CD14-positive monocyte (primary cell): ENCODE data around the gene RABGAP1. TPM values are rescaled to one million over a fixed set of nuclear protein-coding genes. Genes with fewer than 3 reads are reported as not detected.

ENCODE experiments used
- DNase-seq, 3 donors: peaks; one replicate each; pipeline ENCODE4 v3.0.0-alpha.2; 2011 to 2022
- H2AFZ ChIP-seq: 2 replicates; pipeline ENCODE4 v1.6.0; 2012; ENCODE audit warnings: mild to moderate bottlenecking, low read depth, low read length, inconsistent platforms; ENCODE audit not compliant: insufficient read depth, poor library complexity, severe bottlenecking
- H3K27ac ChIP-seq, 2 donors: 1 replicate in 1 of 2; 2 replicates in 1 of 2; pipeline ENCODE4 v1.5.1; 2012 to 2013; ENCODE audit warnings: low read length in 2 of 2, control low read depth in 1 of 2, inconsistent platforms in 1 of 2, low read depth in 1 of 2, mild to moderate bottlenecking in 1 of 2
- H3K27me3 ChIP-seq, 2 donors: one replicate each; pipeline versions ENCODE4 v1.6.0 to v1.6.1; 2011 to 2013; ENCODE audit warnings: low read length in 2 of 2; ENCODE audit not compliant: control insufficient read depth in 2 of 2, insufficient read depth in 2 of 2
- H3K36me3 ChIP-seq, 2 donors: replicated peaks in 1 of 2; 1 replicate in 1 of 2; 2 replicates in 1 of 2; pipeline versions ENCODE4 v1.5.1 to v1.6.1; 2012 to 2013; ENCODE audit warnings: low read length in 2 of 2, control low read depth in 1 of 2, inconsistent platforms in 1 of 2, mild to moderate bottlenecking in 1 of 2; ENCODE audit not compliant: insufficient read depth in 2 of 2, control insufficient read depth in 1 of 2
- H3K4me1 ChIP-seq, 2 donors: 1 replicate in 1 of 2; 2 replicates in 1 of 2; pipeline versions ENCODE4 v1.5.1 to v1.6.1; 2012 to 2013; ENCODE audit warnings: low read length in 2 of 2, control low read depth in 1 of 2, inconsistent platforms in 1 of 2, mild to moderate bottlenecking in 1 of 2, moderate library complexity in 1 of 2; ENCODE audit not compliant: insufficient read depth in 2 of 2, control insufficient read depth in 1 of 2
- H3K4me2 ChIP-seq: replicated peaks from 2 replicates; pipeline ENCODE3; 2012; ENCODE audit warnings: low read length, moderate library complexity, mild to moderate bottlenecking; ENCODE audit not compliant: poor library complexity, severe bottlenecking; ENCODE audit errors: extremely low read depth
- H3K4me3 ChIP-seq, 3 experiments: fragments of 200-600 bp in 1 of 3; sonication (generic) in 1 of 3; replicated peaks in 1 of 3; 1 replicate in 2 of 3; 2 replicates in 1 of 3; pipeline ENCODE4 v1.5.1; 2011 to 2013; ENCODE audit warnings: low read length in 3 of 3, mild to moderate bottlenecking in 3 of 3, control low read depth in 2 of 3, low read depth in 2 of 3, inconsistent platforms in 1 of 3, moderate library complexity in 1 of 3
- H3K79me2 ChIP-seq: 2 replicates; pipeline ENCODE4 v1.6.0; 2012; ENCODE audit warnings: mild to moderate bottlenecking, control low read depth, inconsistent platforms, low read length, moderate library complexity; ENCODE audit not compliant: insufficient read depth
- H3K9ac ChIP-seq: 2 replicates; pipeline ENCODE4 v1.6.0; 2017; ENCODE audit warnings: low read length, mild to moderate bottlenecking; ENCODE audit not compliant: insufficient read depth, poor library complexity, severe bottlenecking
- H3K9me3 ChIP-seq, 2 donors: replicated peaks in 1 of 2; 1 replicate in 1 of 2; 2 replicates in 1 of 2; pipeline versions ENCODE4 v1.5.1 to v1.6.1; 2012 to 2013; ENCODE audit warnings: low read length in 2 of 2, control low read depth in 1 of 2; ENCODE audit not compliant: control insufficient read depth in 1 of 2, insufficient read depth in 1 of 2
- H4K20me1 ChIP-seq: 2 replicates; pipeline ENCODE4 v1.6.0; 2012; ENCODE audit warnings: mild to moderate bottlenecking, low read length, control low read depth, moderate library complexity; ENCODE audit not compliant: insufficient read depth
- H3K27ac Mint-ChIP-seq, 7 donors: one replicate each; pipeline ENCODE4 v1.8.0; 2020; ENCODE audit warnings: mild to moderate bottlenecking in 7 of 7, mixed read lengths in 7 of 7, moderate library complexity in 6 of 7, inconsistent platforms in 2 of 7
- H3K27me3 Mint-ChIP-seq, 3 donors: one replicate each; pipeline ENCODE4 v1.8.0; 2021 to 2022; ENCODE audit warnings: low read depth in 3 of 3, mild to moderate bottlenecking in 3 of 3, mixed read lengths in 3 of 3, moderate library complexity in 3 of 3, inconsistent platforms in 1 of 3
- H3K36me3 Mint-ChIP-seq, 2 donors: one replicate each; pipeline ENCODE4 v1.8.0; 2020; ENCODE audit warnings: mixed read lengths in 2 of 2, inconsistent platforms in 1 of 2, mild to moderate bottlenecking in 1 of 2
- H3K4me1 Mint-ChIP-seq: one replicate; pipeline ENCODE4 v1.8.0; 2020; ENCODE audit warnings: mild to moderate bottlenecking, mixed read lengths
- H3K4me3 Mint-ChIP-seq, 2 donors: one replicate each; pipeline ENCODE4 v1.8.0; 2020; ENCODE audit warnings: mild to moderate bottlenecking in 2 of 2, mixed read lengths in 2 of 2, moderate library complexity in 1 of 2
- H3K9me3 Mint-ChIP-seq, 7 donors: one replicate each; pipeline ENCODE4 v1.8.0; 2020 to 2022; ENCODE audit warnings: mixed read lengths in 7 of 7, mild to moderate bottlenecking in 6 of 7, moderate library complexity in 6 of 7, inconsistent platforms in 2 of 7
- WGBS: methylation state at CpG from one replicate; pipeline ENCODE4 v1.1.5; 2013; ENCODE audit warnings: missing lambda C conversion rate; ENCODE audit not compliant: insufficient coverage; 5-methylcytosine and 5-hydroxymethylcytosine counted together
- intact Hi-C, 2 donors: fragments of 100-400 bp; cut with micrococcal nuclease; formaldehyde crosslinking; loops; one replicate each; pipeline versions ENCODE4 v1.15.0 to v1.15.1; 2023
- polyA plus RNA-seq, 3 donors: library from polyadenylated mRNA; depleted of rRNA in 1 of 3; unstranded in 2 of 3; stranded (reverse) in 1 of 3; fragments of 300-500 nt in 2 of 3; fragments of >200 nt in 1 of 3; fragmentation: Illumina TruSeq in 2 of 3; gene quantifications; 1 replicate in 2 of 3; 2 replicates in 1 of 3; pipeline ENCODE4 v1.2.3, GENCODE V29; 2012 to 2021
- TF ChIP-seq, protein P1 (sequence below): fragments of 200-600 bp; IDR thresholded peaks from one replicate; pipeline ENCODE4 v1.8.0; 2022; ENCODE audit warnings: antibody characterized with exemption, mild to moderate bottlenecking

Gene RABGAP1
- polyA plus RNA-seq, 3 donors: 14.7 to 24.1 (median 19.3) TPM

DNA sequence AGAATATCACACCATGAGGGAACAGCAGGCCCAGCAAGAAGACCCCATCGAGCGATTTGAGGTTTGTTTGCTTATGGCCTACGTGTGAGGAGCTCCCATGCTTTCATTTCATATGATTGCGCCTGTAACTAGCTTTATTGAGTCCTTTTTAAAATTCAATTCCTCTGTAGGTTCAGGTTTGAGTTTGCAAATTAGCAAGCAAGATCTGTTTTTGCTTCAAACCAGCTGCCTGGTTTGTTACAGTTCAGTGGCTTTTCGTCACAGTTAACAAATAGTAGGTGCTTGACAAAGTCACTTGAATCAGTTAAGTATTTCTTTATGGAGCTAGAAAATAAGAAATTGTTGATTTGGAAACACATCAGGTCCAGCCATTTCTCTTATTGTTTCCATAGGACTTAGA, 149.0 kb downstream of the RABGAP1 start:
- H3K27me3 ChIP-seq: no peaks in the 10 kb centered on the region
- Mint-ChIP-seq H3K27me3 (no peaks in the 10 kb centered on the region), H3K36me3 (peaks cover 81 to 91% of the 10 kb centered on the region in 2 donors), H3K4me3 (no peak overlapping the region), H3K27ac (no peak overlapping the region), H3K9me3 (peaks cover 0 to 1% (median 0%) of the 10 kb centered on the region in 7 donors), H3K4me1 (no peaks in the 10 kb centered on the region)
- TF ChIP-seq, protein P1, sequence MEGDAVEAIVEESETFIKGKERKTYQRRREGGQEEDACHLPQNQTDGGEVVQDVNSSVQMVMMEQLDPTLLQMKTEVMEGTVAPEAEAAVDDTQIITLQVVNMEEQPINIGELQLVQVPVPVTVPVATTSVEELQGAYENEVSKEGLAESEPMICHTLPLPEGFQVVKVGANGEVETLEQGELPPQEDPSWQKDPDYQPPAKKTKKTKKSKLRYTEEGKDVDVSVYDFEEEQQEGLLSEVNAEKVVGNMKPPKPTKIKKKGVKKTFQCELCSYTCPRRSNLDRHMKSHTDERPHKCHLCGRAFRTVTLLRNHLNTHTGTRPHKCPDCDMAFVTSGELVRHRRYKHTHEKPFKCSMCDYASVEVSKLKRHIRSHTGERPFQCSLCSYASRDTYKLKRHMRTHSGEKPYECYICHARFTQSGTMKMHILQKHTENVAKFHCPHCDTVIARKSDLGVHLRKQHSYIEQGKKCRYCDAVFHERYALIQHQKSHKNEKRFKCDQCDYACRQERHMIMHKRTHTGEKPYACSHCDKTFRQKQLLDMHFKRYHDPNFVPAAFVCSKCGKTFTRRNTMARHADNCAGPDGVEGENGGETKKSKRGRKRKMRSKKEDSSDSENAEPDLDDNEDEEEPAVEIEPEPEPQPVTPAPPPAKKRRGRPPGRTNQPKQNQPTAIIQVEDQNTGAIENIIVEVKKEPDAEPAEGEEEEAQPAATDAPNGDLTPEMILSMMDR: no peak
- H2AFZ ChIP-seq: no peak overlapping the region
- no peaks in the 10 kb centered on the region for H3K4me1 ChIP-seq
- H4K20me1 ChIP-seq: no peaks in the 10 kb centered on the region
- intact Hi-C loops: no loop called here
- DNase-seq: no peak
- no peaks in the 10 kb centered on the region for H3K79me2 ChIP-seq
- H3K27ac ChIP-seq: no peak overlapping the region
- peaks cover 80 to 98% of the 10 kb centered on the region in 2 donors for H3K36me3 ChIP-seq
- no peak overlapping the region for H3K9ac ChIP-seq
- no peaks in the 10 kb centered on the region for H3K9me3 ChIP-seq
- H3K4me2 ChIP-seq: no peak overlapping the region
- 100% methylated on average over 2 of the region's 5 CpGs for WGBS
- H3K4me3 ChIP-seq: no peak overlapping the region

DNA sequence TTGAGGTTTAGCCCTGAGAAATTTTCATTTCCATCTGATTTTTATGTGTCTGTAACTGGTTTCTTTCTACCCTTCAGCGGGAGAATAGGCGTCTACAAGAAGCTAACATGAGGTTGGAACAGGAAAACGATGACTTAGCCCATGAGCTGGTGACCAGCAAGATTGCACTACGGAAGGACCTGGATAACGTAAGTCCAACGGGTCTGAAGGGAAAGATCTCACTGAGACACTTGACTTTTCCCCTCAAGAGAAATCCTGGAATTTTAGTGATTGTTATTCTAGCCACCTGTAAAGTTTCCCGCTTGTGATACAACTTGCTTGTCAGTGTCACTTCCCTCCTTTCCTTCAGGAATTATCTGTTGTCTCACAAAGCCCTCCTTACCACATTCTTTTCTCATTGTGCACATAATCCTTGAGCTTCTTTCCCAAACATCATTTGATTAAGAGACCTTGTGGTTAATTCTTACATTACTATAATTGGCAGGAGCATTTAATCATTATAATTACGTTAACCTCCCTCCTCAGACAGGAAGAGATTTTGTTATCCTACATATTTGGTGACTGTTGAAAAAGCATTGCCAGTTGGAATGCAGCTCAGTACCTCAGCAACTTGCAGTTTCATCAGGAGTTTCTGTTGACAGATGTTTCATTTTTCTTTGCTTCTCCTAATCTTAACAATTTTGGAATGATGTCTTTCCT, 149.5 kb downstream of the RABGAP1 start:
- 100% methylated on average over 2 of the region's 8 CpGs for WGBS

More for the DNA sequence above, 149.5 kb downstream of the RABGAP1 start:
- Histone ChIP-seq H4K20me1 (no peaks in the 10 kb centered on the region), H3K9me3 (no peaks in the 10 kb centered on the region), H3K36me3 (peaks cover 77 to 98% of the 10 kb centered on the region in 2 donors), H3K4me2 (no peak overlapping the region), H3K4me1 (no peaks in the 10 kb centered on the region), H2AFZ (no peak overlapping the region), H3K79me2 (no peaks in the 10 kb centered on the region), H3K27me3 (no peaks in the 10 kb centered on the region), H3K27ac (no peak overlapping the region), H3K9ac (no peak overlapping the region), H3K4me3 (no peak overlapping the region)
- Mint-ChIP-seq H3K36me3 (peaks cover 78 to 91% of the 10 kb centered on the region in 2 donors), H3K4me3 (no peak overlapping the region), H3K27me3 (no peaks in the 10 kb centered on the region), H3K27ac (no peak overlapping the region), H3K9me3 (peaks cover 0 to 1% (median 0%) of the 10 kb centered on the region in 7 donors), H3K4me1 (no peaks in the 10 kb centered on the region)
- TF ChIP-seq, protein P1: no peak
- intact Hi-C loops: no loop called here
- no peak for DNase-seq
